ENCODE measurements around the gene DCBLD1. TPM values are rescaled to one million over a fixed set of nuclear protein-coding genes. Genes with fewer than 3 reads are reported as not detected.

The DCBLD1 gene
- total and polyA plus RNA-seq, 2 of the 4 experiments (the other 2 are of a cell fraction), result 21.1 to 27.8 TPM

DNA sequence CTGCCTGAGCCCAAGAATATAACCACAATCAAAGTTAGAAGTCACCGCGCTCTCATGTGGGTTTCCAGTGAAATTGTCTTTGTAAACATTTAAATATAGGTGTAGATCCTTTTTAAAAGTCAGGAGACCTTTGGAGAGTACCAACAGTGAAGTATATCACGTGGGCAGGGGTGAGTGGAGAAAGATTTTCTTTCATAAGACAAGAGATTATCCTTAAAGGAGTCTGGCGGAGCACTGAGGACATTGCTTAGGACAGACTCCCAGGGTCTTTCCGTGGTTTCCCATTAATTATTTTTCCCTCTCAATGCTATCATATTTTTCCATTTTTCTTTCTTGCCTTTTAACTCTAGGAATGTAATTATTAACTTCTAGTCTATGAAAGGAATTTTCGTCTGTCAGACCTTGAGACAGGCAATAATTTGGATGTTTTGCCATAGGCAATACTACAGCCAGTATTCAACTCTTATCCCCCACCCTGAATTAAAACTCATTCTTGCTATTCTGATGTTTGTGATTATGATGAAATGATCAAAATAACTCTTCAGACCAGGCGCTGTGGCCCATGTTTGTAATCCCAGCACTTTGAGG lies 31.4 kb downstream of the DCBLD1 start:
- no peak overlapping the region for H3K14ac ChIP-seq (replicated peaks; ENCODE audit: low read depth, low read length)
- no peak overlapping the region for H4K91ac ChIP-seq (ENCODE audit: insufficient read depth, low read depth, low read length)
- ATAC-seq (ENCODE audit: low read depth) (no peak; the same call in 1 of the 2 replicates), DNase-seq (no peak)
- H3K27me3 ChIP-seq (ENCODE audit: control insufficient read depth, insufficient read depth, low read length), result no peaks in the 10 kb centered on the region
- no peak overlapping the region for H4K5ac ChIP-seq (ENCODE audit: low read depth, low read length)
- H2BK20ac ChIP-seq (ENCODE audit: low read depth, low read length), result no peak overlapping the region
- H2BK5ac ChIP-seq (ENCODE audit: low read depth, low read length, poor library complexity, severe bottlenecking), result no peak overlapping the region
- H3K4me2 ChIP-seq (ENCODE audit: low read depth, low read length), result no peak overlapping the region
- no peak overlapping the region for H3K9ac ChIP-seq (ENCODE audit: low read depth, low read length)
- peaks cover 7% of the 10 kb centered on the region for H3K9me1 ChIP-seq (ENCODE audit: insufficient read depth, low read length)
- peaks cover 5% of the 10 kb centered on the region for H3K36me3 ChIP-seq (ENCODE audit: control insufficient read depth, insufficient read depth, low read length)
- no peak overlapping the region; a peak in 1 of 4 replicates for H4K8ac ChIP-seq (ENCODE audit: low read depth in 2 of 2, low read length in 2 of 2)
- no peaks in the 10 kb centered on the region for H4K20me1 ChIP-seq (ENCODE audit: insufficient read depth, low read length)
- no peak overlapping the region for H3K23ac ChIP-seq (ENCODE audit: low read depth, low read length)
- H2AFZ ChIP-seq (replicated peaks; ENCODE audit: low read length, poor library complexity), result no peak overlapping the region
- BruUV-seq (replicated peaks), result no TSS peak
- peaks cover 15% of the 10 kb centered on the region for H3K4me1 ChIP-seq (ENCODE audit: control insufficient read depth, insufficient read depth, low read length)
- H2BK120ac ChIP-seq (ENCODE audit: low read depth, low read length), result no peak overlapping the region
- no peak overlapping the region for H3K56ac ChIP-seq (ENCODE audit: extremely low read depth, insufficient read depth, low read length)
- WGBS, 2 experiments (ENCODE audit: extremely low coverage in 2 of 2, insufficient read length in 1 of 2), result no CpG with 5 or more reads among the region's 7 CpGs
- ChIA-PET POLR2A (ENCODE audit: unreplicated experiment) (no interaction called here), CTCF (no interaction called here)
- no peak overlapping the region for H3K18ac ChIP-seq (ENCODE audit: low read depth, low read length)
- TF ChIP-seq RAD21 (IDR thresholded peaks at IDR 0.05; ENCODE audit: low read length), result no peak
- TF ChIP-seq FOS (IDR thresholded peaks at IDR 0.05; ENCODE audit: low read depth, low read length), result no peak
- TF ChIP-seq SMC3 (IDR thresholded peaks at IDR 0.05; ENCODE audit: low read depth, low read length), result no peak
- TF ChIP-seq, protein P1, sequence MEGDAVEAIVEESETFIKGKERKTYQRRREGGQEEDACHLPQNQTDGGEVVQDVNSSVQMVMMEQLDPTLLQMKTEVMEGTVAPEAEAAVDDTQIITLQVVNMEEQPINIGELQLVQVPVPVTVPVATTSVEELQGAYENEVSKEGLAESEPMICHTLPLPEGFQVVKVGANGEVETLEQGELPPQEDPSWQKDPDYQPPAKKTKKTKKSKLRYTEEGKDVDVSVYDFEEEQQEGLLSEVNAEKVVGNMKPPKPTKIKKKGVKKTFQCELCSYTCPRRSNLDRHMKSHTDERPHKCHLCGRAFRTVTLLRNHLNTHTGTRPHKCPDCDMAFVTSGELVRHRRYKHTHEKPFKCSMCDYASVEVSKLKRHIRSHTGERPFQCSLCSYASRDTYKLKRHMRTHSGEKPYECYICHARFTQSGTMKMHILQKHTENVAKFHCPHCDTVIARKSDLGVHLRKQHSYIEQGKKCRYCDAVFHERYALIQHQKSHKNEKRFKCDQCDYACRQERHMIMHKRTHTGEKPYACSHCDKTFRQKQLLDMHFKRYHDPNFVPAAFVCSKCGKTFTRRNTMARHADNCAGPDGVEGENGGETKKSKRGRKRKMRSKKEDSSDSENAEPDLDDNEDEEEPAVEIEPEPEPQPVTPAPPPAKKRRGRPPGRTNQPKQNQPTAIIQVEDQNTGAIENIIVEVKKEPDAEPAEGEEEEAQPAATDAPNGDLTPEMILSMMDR (conservative IDR thresholded peaks at IDR 0.05; ENCODE audit: low read depth, low read length), result no peak
- no peak for TF ChIP-seq MXI1 (IDR thresholded peaks at IDR 0.05; ENCODE audit: borderline replicate concordance, low read depth, low read length)
- no peak for TF ChIP-seq MAFK (IDR thresholded peaks at IDR 0.05; ENCODE audit: low read depth, low read length)
- TF ChIP-seq CHD1 (IDR thresholded peaks at IDR 0.05; ENCODE audit: low read depth, low read length), result no peak
- TF ChIP-seq RCOR1 (IDR thresholded peaks at IDR 0.05; ENCODE audit: insufficient replicate concordance, low read length), result no peak
- no peak for TF ChIP-seq RFX5 (IDR thresholded peaks at IDR 0.05; ENCODE audit: low read depth, low read length)
- no peak for TF ChIP-seq CEBPB (IDR thresholded peaks at IDR 0.05; ENCODE audit: low read depth, low read length)
- no peak for TF ChIP-seq POLR2A (IDR thresholded peaks at IDR 0.05; ENCODE audit: low read depth, low read length)
- TF ChIP-seq MAZ (IDR thresholded peaks at IDR 0.05; ENCODE audit: borderline replicate concordance, low read depth, low read length), result no peak
- no peak for TF ChIP-seq BHLHE40 (IDR thresholded peaks at IDR 0.05; ENCODE audit: low read depth, low read length)
- no peak for TF ChIP-seq USF2 (IDR thresholded peaks at IDR 0.05; ENCODE audit: low read depth, low read length)
- dilution Hi-C loops (cut with HindIII; ENCODE audit: low sequenced_read_pairs, unreplicated experiment) (no loop called here), intact Hi-C loops (cut with micrococcal nuclease) (no loop called here), in situ Hi-C loops (cut with MboI; ENCODE audit: low sequenced_read_pairs) (no loop called here)
- H2AK9ac ChIP-seq (replicated peaks; ENCODE audit: low read depth, low read length, poor library complexity), result no peak overlapping the region
- no peaks in the 10 kb centered on the region for H3K9me3 ChIP-seq (ENCODE audit: control insufficient read depth, insufficient read depth, low read length)
- peaks cover 34 to 52% of the 10 kb centered on the region in 2 experiments for H3K79me1 ChIP-seq (ENCODE audit: low read depth in 1 of 2, low read length in 2 of 2)
- H2BK15ac ChIP-seq (ENCODE audit: low read depth, low read length), result no peak overlapping the region; the same call in 2 of the 3 replicates
- no peak overlapping the region for H3K4me3 ChIP-seq (ENCODE audit: insufficient read depth, low read depth, low read length)
- no peak overlapping the region for H2AK5ac ChIP-seq (ENCODE audit: low read depth, low read length)
- no peak overlapping the region for H3K4ac ChIP-seq (ENCODE audit: low read depth, low read length)
- H3K27ac ChIP-seq (ENCODE audit: insufficient read depth, low read length), result no peak overlapping the region
